IPS DF 6.9 (cell line): ENCODE data around the gene UCKL1.
A peak's percentile ranks its signal among the peaks of the same experiment; 100 is the strongest.

Source experiments
- DNase-seq: peaks from one replicate; pipeline ENCODE4 v3.0.0-alpha.2; 2013; ENCODE audit warnings: low read depth, low spot score
- H3K27ac ChIP-seq: one replicate; pipeline ENCODE4 v1.5.1; 2013; ENCODE audit warnings: low read length, control low read depth
- H3K27me3 ChIP-seq: 2 replicates; pipeline ENCODE4 v1.6.1; 2013; ENCODE audit warnings: mild to moderate bottlenecking, low read length; ENCODE audit not compliant: control insufficient read depth, insufficient read depth
- H3K36me3 ChIP-seq: 2 replicates; pipeline ENCODE4 v1.6.1; 2013; ENCODE audit warnings: low read length; ENCODE audit not compliant: control insufficient read depth, insufficient read depth
- H3K4me1 ChIP-seq: 2 replicates; pipeline ENCODE4 v1.6.1; 2013; ENCODE audit warnings: low read length; ENCODE audit not compliant: control insufficient read depth, insufficient read depth
- H3K4me3 ChIP-seq: 2 replicates; pipeline ENCODE4 v1.5.1; 2013; ENCODE audit warnings: mild to moderate bottlenecking, low read length
- H3K9me3 ChIP-seq: 2 replicates; pipeline ENCODE4 v1.6.1; 2013; ENCODE audit warnings: low read length, inconsistent platforms; ENCODE audit not compliant: control insufficient read depth, insufficient read depth
- whole genome bisulfite sequencing: extraction: QIAGEN DNeasy Blood & Tissue Kit; methylation state at CpG from one replicate; pipeline ENCODE4 v1.1.7; 2013; ENCODE audit warnings: mixed read lengths, missing lambda C conversion rate; ENCODE audit not compliant: insufficient read length, insufficient coverage; 5-methylcytosine and 5-hydroxymethylcytosine counted together

The UCKL1 gene

DNA sequence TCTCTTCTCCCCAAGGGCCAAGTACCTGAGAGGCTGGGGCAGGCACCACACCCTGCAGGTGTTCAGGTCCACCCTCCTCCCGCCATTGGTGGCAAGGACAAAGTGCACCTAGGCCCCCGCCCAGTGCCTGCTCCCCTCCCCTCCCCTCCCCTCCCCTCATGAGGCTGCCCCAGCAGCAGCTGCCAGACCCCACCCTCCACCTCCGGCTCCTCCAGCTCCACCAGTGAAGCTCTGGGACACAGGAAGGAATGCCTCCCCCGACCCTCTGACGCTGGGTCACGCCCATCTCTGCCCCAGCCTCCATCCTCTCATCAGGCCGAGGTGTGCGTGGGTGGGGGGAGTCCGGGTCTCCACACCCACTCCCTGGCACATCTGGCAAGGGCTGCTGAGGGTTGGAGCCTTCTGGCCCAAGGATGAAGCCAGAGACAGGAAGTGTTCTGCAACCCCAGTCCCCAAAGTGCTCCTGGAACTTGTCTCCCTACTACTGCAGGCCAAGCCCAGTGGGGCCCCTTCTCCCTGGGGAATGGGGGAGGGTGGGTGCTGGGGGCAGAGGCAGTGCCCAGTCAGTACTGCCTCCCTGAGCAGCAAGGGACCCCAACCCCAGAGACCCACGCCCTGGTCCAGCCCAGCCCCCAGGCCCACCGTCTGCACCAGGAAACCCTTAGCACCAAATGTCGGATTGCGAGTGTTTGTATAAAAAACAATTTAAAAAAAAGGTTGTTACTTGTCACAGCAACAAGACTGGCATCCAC is 1.6 kb upstream of the UCKL1 start:
- H3K4me3 ChIP-seq: no peak overlapping the region; the same call in 1 of the 2 replicates
- H3K9me3 ChIP-seq: no peaks in the 10 kb centered on the region
- peaks cover 7% of the 10 kb centered on the region for H3K4me1 ChIP-seq
- H3K27me3 ChIP-seq: no peaks in the 10 kb centered on the region
- no peak overlapping the region for H3K27ac ChIP-seq
- DNase-seq: no peak
- WGBS: no CpG with 5 or more reads among the region's 13 CpGs
- H3K36me3 ChIP-seq: peaks cover 25% of the 10 kb centered on the region

DNA sequence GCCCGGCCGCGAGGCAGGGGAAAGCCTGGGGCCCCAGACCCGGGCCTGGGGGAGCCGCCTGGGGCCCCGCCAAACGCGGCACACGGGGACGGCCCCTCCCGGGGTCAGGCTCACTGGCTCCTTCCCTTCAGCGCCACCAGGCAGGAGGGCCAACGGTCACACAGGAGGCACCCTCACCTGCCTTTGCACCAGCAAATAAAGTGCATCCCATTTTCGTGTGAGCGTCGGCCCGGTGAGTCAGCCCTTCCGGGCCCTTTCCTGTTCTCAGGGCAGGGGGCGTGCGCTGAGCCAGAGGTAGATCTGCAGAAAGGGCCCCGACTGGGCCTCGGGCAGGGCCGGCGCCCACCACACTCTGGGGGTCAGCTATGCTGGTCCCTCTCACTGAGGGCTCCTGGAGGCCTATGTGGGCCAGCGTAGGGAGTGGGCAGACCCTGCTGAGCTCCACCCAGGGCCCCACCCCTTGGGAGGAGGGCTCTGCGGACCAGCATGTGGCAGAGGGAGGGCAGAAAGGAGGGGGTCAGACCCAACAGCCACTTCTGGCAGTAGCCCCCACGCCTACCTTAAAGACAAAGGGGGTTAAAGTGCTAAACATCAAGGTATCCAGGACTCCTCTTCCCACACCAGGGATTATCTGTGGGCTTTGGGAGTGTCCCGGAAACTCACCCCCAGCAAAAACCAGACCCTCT is 931 bp upstream of the UCKL1 start:
- peaks cover 18% of the 10 kb centered on the region for H3K36me3 ChIP-seq
- WGBS: no CpG with 5 or more reads among the region's 28 CpGs
- H3K9me3 ChIP-seq: no peaks in the 10 kb centered on the region
- no peak for DNase-seq
- peak overlapping the region; percentile 53; the same call in 1 of the 2 replicates for H3K4me3 ChIP-seq
- peaks cover 7% of the 10 kb centered on the region for H3K4me1 ChIP-seq
- H3K27ac ChIP-seq: no peak overlapping the region
- no peaks in the 10 kb centered on the region for H3K27me3 ChIP-seq

DNA sequence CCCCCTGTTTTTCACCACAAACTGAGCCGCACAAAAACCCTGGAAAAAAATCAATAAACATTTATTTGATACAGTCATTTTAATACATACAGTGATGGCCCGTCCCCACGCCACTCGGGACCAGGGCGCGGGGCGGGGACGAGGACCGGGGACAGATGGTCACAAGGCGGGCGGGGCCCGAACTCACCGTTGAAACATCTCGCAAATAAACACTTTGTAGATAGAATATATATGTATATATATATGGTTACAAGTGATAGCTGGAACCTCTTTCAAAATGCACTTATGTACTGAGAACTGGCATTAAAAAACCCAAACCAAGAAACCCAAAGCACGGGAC is 418 bp upstream of the UCKL1 start:
- peaks cover 13% of the 10 kb centered on the region for H3K36me3 ChIP-seq
- no peak for DNase-seq
- no CpG with 5 or more reads among the region's 15 CpGs for WGBS
- H3K27ac ChIP-seq: no peak overlapping the region
- peaks cover 8% of the 10 kb centered on the region for H3K4me1 ChIP-seq
- peak overlapping the region; percentile 53; the same call in 1 of the 2 replicates for H3K4me3 ChIP-seq
- H3K9me3 ChIP-seq: no peaks in the 10 kb centered on the region
- no peaks in the 10 kb centered on the region for H3K27me3 ChIP-seq

DNA sequence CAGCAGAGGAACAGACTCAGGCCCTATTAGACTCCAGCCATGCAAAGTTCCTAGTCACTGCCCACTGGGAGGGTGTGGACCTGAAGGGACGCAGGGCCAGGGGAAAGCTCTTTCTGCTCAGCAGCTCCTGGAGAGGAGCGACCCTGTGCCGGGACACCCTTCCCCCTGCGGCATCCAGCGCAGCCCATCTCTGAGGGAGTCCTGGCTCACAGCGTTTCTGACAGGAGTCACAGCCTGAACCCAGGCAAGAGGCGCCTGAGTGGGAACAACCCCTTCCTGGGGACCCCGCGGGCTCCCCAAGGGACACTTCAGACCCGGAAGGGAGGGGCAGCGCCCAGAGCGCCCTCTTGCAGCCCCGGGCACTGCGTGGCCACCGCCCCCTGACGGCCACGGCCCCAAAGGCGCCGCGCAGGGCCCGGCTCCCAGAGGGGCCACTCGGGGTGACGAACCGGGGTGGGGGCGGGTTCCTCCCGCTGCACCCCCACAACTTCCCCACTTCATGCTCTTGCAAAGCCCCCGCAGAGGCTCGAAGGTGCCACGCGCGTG is 862 bp downstream of the UCKL1 start:
- no CpG with 5 or more reads among the region's 31 CpGs for WGBS
- Histone ChIP-seq H3K4me3 (peak overlapping the region; percentile 99), H3K9me3 (no peaks in the 10 kb centered on the region), H3K27ac (no peak overlapping the region), H3K4me1 (peaks cover 8% of the 10 kb centered on the region), H3K27me3 (no peaks in the 10 kb centered on the region), H3K36me3 (peaks cover 7% of the 10 kb centered on the region; the same call in 1 of the 2 replicates)
- DNase-seq: no peak

DNA sequence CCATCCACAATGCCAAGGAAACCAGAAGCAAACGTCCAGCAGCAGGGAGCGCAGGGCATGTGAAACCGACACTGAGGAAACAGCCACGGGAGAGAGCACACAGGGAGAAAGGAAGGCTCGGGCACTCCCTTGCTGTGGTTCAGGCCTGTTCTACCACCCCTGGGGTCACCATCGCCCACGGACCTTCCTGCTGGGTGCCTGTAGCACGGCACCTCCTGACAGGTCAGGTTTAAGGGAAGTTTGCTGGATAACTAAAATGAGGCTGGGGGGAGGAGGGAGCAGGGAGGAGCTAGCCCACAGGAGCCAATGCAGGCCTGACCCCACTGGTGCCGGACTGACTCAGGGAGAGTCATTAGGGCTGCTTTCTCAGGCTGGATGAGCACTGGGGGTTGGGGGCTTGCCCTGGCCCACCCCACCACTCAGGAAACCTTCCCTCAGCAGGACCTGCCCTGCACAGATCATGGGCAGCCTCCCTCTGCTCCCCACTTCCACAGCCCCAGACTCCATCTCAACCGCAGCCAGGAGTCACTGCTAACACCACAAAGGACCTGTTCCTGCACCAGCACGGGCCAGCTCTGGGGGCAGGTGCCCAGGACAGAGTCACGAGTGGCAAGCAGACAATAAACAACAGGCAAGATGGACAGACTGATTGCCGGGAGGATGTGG is 2.3 kb downstream of the UCKL1 start:
- no peak overlapping the region for H3K4me3 ChIP-seq
- no peaks in the 10 kb centered on the region for H3K36me3 ChIP-seq
- no peak for DNase-seq
- H3K4me1 ChIP-seq: peaks cover 8% of the 10 kb centered on the region
- no CpG with 5 or more reads among the region's 13 CpGs for WGBS
- H3K27me3 ChIP-seq: no peaks in the 10 kb centered on the region
- no peak overlapping the region for H3K27ac ChIP-seq
- H3K9me3 ChIP-seq: no peaks in the 10 kb centered on the region

DNA sequence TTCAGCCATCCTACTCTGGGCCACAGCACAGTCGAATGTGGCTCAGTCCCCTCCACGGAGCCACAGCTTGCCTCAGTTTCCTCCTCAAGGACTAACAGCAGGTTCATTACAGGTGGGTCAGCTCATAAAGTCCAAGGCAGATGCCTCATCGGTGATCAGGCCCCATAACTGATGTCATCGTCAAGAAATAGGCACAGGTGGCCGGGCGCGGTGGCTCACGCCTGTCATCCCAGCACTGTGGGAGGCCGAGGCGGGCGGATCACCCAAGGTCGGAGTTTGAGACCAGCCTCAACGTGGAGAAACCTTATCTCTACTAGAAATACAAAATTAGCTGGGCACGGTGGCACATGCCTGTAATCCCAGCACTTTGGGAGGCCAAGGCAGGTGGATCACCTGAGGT is 3.4 kb downstream of the UCKL1 start:
- Histone ChIP-seq H3K36me3 (no peaks in the 10 kb centered on the region), H3K4me1 (peaks cover 6% of the 10 kb centered on the region), H3K27me3 (no peaks in the 10 kb centered on the region), H3K4me3 (no peak overlapping the region), H3K27ac (no peak overlapping the region), H3K9me3 (no peaks in the 10 kb centered on the region)
- no CpG with 5 or more reads among the region's 14 CpGs for WGBS
- no peak for DNase-seq

DNA sequence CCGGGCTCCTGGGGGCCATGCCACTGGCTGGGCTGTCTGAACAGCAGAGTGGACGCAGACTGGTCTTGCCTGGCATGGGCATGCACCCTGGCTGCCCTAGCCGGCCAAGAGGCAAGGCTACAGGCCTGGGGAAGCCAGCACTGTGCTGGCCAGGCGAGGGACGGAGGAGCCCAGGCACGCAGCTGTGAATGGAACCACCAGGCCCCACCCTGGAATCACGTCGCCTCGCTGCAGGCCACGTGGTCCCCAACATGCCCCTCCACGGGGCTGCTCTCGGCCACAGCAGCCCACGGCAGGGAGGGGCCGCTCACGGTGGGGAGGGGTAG is 4.0 kb downstream of the UCKL1 start:
- Histone ChIP-seq H3K4me1 (peaks cover 6% of the 10 kb centered on the region), H3K36me3 (no peaks in the 10 kb centered on the region), H3K4me3 (no peak overlapping the region), H3K27me3 (no peaks in the 10 kb centered on the region), H3K9me3 (no peaks in the 10 kb centered on the region), H3K27ac (no peak overlapping the region)
- DNase-seq: no peak
- WGBS: no CpG with 5 or more reads among the region's 15 CpGs

DNA sequence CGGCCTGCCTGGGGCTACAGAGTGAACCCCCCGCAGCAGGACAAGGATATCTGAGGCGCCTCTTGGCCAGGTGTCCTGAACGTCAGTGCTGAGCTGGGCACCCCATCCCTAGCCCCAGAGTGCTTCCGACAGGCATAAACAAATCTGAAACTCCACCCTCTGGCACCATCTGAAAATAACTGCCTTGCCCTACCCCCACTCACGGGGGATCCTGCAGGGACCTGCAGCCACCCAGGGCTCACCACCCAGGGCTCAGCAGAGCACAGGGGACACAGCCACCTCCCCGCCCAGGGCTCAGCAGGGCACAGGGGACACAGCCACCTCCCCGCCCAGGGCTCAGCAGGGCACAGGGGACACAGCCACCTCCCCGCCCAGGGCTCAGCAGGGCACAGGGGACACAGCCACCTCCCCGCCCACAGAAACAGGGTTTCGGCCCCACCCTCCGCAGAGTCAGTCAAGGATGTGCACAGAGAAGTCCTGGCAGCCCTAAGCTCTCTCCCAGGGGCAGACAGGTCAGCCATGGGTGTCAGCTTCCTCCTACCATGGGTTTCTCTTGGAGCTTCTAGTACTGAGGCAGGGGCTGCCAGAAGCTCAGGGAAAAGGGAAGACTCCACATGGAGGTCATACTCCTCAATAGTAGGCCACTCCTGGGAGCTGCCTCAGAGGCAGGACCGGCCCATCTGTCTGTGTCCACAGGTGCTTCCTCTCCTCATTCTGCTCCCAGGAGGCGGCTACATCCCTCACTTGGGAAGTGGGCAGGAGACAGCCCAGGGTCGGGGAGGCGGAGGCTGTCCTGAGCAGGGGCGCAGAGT is 4.6 kb downstream of the UCKL1 start:
- Histone ChIP-seq H3K4me1 (peaks cover 6% of the 10 kb centered on the region), H3K9me3 (no peaks in the 10 kb centered on the region)
- WGBS: no CpG with 5 or more reads among the region's 17 CpGs

DNA sequence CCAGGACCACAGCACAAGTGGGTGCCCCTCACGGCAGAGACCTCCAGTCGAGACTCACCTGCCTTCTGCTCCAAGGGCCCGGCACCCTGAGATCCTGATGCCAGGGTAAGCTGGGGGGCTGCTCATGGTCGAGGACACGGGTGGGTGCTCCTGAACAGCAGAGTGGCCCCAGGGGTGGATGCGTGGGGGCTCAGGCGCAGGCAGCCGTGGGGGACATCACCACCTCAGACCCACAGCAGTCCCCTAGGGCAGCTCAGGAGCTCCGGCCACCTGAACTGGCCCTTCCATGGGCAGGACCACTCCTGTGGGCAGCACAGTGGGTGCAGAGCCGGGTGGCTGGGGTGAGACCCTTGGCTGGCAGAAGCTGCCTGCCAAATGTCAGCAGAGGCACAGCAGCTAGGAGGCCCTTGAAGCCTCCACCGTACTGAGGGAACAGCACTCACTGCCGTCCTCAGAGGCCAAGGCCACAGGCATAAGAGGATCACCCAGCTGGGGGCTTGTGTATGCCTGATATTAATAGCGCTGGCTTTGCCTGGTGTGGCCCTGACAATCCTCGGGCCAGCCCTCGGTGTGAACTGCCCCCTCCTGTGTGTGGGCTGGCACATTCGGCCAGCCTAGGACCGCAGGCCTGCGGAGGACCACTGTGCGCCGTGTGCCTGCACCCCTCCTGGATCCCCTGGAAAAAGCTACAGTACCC is 5.4 kb downstream of the UCKL1 start:
- peaks cover 6% of the 10 kb centered on the region for H3K4me1 ChIP-seq
- WGBS: no CpG with 5 or more reads among the region's 20 CpGs
- no peak for DNase-seq
- no peaks in the 10 kb centered on the region for H3K27me3 ChIP-seq
- no peaks in the 10 kb centered on the region for H3K36me3 ChIP-seq
- H3K27ac ChIP-seq: no peak overlapping the region
- H3K4me3 ChIP-seq: no peak overlapping the region
- no peaks in the 10 kb centered on the region for H3K9me3 ChIP-seq

More for the DNA sequence above, 4.6 kb downstream of the UCKL1 start:
- DNase-seq: no peak
- Histone ChIP-seq H3K4me3 (no peak overlapping the region), H3K27me3 (no peaks in the 10 kb centered on the region), H3K27ac (no peak overlapping the region), H3K36me3 (no peaks in the 10 kb centered on the region)
